Naive thymus-derived CD4-positive, alpha-beta T cell (primary cell): ENCODE data around the gene CST6. TPM values are rescaled to one million over a fixed set of nuclear protein-coding genes. Genes with fewer than 3 reads are reported as not detected.

Source experiments
- ATAC-seq: fragments of 150-1000 bp; cut with Tn5 transposase; 2 replicates; pipeline ENCODE4 v1.10.0; 2021; ENCODE audit warnings: mild to moderate bottlenecking, moderate library complexity
- CTCF ChIA-PET: fragments of 350-600 bp; sonication (Branson Sonifier 250); formaldehyde crosslinking; loops from one replicate; lab custom pipeline; 2021; ENCODE audit warnings: antibody characterized with exemption; lab: Charles Lee
- POLR2A ChIA-PET: fragments of 350-600 bp; sonication (Branson Sonifier 250); formaldehyde crosslinking; loops from one replicate; lab custom pipeline; 2021; ENCODE audit warnings: antibody characterized with exemption, inconsistent platforms; lab: Charles Lee
- DNase-seq, 9 donors: peaks; one replicate each; pipeline versions ENCODE4 v3.0.0 to v3.0.0-alpha.2; 2020 to 2022; ENCODE audit warnings: mixed read lengths in 1 of 9
- H3K27ac ChIP-seq: one replicate; pipeline ENCODE4 v1.7.0; 2013; ENCODE audit warnings: mild to moderate bottlenecking, low read depth, low read length, moderate library complexity
- H3K27me3 ChIP-seq, 2 donors: one replicate each; pipeline ENCODE4 v1.7.0; 2013; ENCODE audit warnings: low read length in 2 of 2, mild to moderate bottlenecking in 2 of 2, moderate library complexity in 2 of 2; ENCODE audit not compliant: control insufficient read depth in 2 of 2, insufficient read depth in 2 of 2
- H3K36me3 ChIP-seq, 3 experiments: 1 replicate in 2 of 3; 2 replicates in 1 of 3; pipeline ENCODE4 v1.7.0; 2013; ENCODE audit warnings: low read length in 3 of 3, mild to moderate bottlenecking in 3 of 3, moderate library complexity in 1 of 3; ENCODE audit not compliant: insufficient read depth in 3 of 3, control insufficient read depth in 2 of 3
- H3K4me1 ChIP-seq, 2 donors: one replicate each; pipeline ENCODE4 v1.7.0; 2013; ENCODE audit warnings: low read length in 2 of 2, mild to moderate bottlenecking in 2 of 2, moderate library complexity in 1 of 2; ENCODE audit not compliant: control insufficient read depth in 2 of 2, insufficient read depth in 2 of 2
- H3K4me3 ChIP-seq: 2 replicates; pipeline ENCODE4 v1.7.0; 2013; ENCODE audit warnings: mild to moderate bottlenecking, low read length
- H3K9me3 ChIP-seq, 3 experiments: 1 replicate in 2 of 3; 2 replicates in 1 of 3; pipeline ENCODE4 v1.7.0; 2013; ENCODE audit warnings: low read length in 3 of 3; ENCODE audit not compliant: control insufficient read depth in 2 of 3
- H3K27ac Mint-ChIP-seq, 9 donors: one replicate each; pipeline ENCODE4 v1.8.0; 2020 to 2022; ENCODE audit warnings: mixed read lengths in 9 of 9, mild to moderate bottlenecking in 8 of 9, moderate library complexity in 5 of 9, inconsistent platforms in 2 of 9
- H3K27me3 Mint-ChIP-seq, 5 donors: one replicate each; pipeline ENCODE4 v1.8.0; 2021 to 2022; ENCODE audit warnings: mixed read lengths in 5 of 5, mild to moderate bottlenecking in 1 of 5
- H3K36me3 Mint-ChIP-seq, 5 donors: one replicate each; pipeline ENCODE4 v1.8.0; 2020 to 2022; ENCODE audit warnings: mixed read lengths in 5 of 5, mild to moderate bottlenecking in 3 of 5, inconsistent platforms in 1 of 5
- H3K4me1 Mint-ChIP-seq, 7 donors: one replicate each; pipeline ENCODE4 v1.8.0; 2020 to 2022; ENCODE audit warnings: mixed read lengths in 7 of 7, mild to moderate bottlenecking in 3 of 7, inconsistent platforms in 1 of 7
- H3K4me3 Mint-ChIP-seq, 10 donors: one replicate each; pipeline ENCODE4 v1.8.0; 2020 to 2022; ENCODE audit warnings: mild to moderate bottlenecking in 10 of 10, mixed read lengths in 10 of 10, moderate library complexity in 6 of 10, inconsistent platforms in 2 of 10
- H3K9me3 Mint-ChIP-seq, 11 donors: one replicate each; pipeline ENCODE4 v1.8.0; 2020 to 2022; ENCODE audit warnings: mixed read lengths in 11 of 11, mild to moderate bottlenecking in 4 of 11, inconsistent platforms in 1 of 11, moderate library complexity in 1 of 11
- intact Hi-C, 2 donors: fragments of 100-400 bp; cut with micrococcal nuclease; formaldehyde crosslinking; loops; one replicate each; pipeline ENCODE4 v1.15.1; 2023
- polyA plus RNA-seq, 2 donors: library from polyadenylated mRNA; unstranded; fragments of 300-500 nt; fragmentation: Illumina TruSeq; gene quantifications; one replicate each; pipeline ENCODE4 v1.2.3, GENCODE V29; 2021
- total RNA-seq, 6 experiments: library from RNA in 5 of 6; stranded (reverse) in 5 of 6; gene quantifications; 1 replicate in 5 of 6; 2 replicates in 1 of 6; pipeline ENCODE4 v1.2.3 and lab custom pipeline; 2021 to 2026

CST6 gene
- total and polyA plus RNA-seq, 7 experiments from 2014 or later, result 0.42 TPM; not detected in 6

DNA sequence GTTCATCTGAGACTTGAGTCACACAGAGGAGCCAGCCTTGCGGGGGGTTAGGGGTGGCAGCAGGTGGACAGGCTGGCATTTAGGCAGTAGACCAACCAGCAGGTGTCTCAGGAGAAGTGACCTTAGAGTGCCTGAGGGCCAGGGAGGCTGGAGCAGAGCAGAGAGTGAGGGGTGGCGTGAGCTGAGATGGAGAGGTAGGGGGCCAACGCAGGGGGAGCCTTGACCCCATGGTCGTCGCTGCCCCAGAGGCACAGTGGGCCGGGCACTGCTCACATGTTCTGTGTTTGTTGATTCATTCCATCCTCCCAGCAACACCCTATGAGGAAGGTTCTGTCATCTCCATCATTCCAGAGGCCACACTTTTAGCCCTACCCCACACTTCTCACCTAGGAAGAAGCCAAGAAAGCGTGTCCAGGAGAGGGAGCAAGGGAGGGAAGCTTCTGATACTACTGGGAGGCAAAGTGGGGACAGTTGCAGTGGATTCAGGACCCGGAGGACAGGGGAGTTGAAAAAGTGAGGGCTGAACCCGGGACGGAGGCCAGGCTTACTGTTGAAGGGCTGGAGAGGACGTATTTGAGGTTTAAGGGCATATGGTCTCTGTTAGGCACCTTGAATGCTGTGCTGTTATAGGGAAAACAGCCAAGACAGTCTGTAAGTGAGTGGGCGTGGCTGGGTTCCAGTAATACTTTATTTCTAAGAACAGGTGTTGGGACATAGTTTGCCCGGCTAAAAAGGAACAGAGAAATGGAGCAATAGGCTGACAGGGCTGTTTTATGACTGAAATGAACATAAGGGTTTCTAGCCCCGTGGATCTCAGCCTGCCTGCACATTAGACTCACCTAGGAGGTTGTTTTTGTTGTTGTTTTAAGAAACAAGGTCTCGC, 43.0 kb upstream of the CST6 start:
- no peaks in the 10 kb centered on the region for H3K9me3 Mint-ChIP-seq

DNA sequence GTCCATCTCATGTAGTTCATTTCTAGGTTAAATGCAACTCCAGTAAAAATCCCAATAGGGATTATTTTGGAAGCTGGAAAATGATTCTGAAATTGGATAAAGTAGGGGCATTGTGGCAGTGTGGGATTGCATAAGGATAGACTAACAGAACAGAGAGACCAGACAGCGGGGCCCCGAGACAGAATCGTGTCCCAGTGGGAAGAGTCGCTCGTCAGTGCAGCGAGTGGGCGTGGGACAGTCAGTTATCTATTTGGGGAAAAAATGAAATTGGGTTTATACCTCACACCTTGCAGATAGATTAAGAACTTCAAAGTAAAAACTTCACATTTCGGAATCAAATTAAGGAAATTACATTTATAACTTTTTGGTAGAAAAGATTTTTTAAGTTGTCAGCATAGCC, 39.7 kb upstream of the CST6 start:
- peak overlapping the region in 4 of 9 donors; percentile 26 to 54 (median 48) for H3K27ac Mint-ChIP-seq
- peaks cover 4 to 30% (median 15%) of the 10 kb centered on the region in 7 donors for H3K4me1 Mint-ChIP-seq
- H3K27ac ChIP-seq, result no peak overlapping the region
- H3K27me3 ChIP-seq, result no peaks in the 10 kb centered on the region
- peaks cover 6 to 72% (median 15%) of the 10 kb centered on the region in 3 experiments for H3K36me3 ChIP-seq
- ATAC-seq (no peak), DNase-seq (no peak)
- H3K4me1 ChIP-seq, result no peaks in the 10 kb centered on the region
- peaks cover 19 to 41% (median 26%) of the 10 kb centered on the region in 5 donors for H3K36me3 Mint-ChIP-seq
- H3K9me3 Mint-ChIP-seq, result no peaks in the 10 kb centered on the region
- intact Hi-C loops, result no loop called here
- H3K4me3 ChIP-seq, result no peak overlapping the region
- H3K27me3 Mint-ChIP-seq, result no peaks in the 10 kb centered on the region
- ChIA-PET POLR2A (no interaction called here), CTCF (interaction anchor here (1.8 kb wide), 1 partner anchor 82 kb away, joined by 5 read pairs; the partner anchor contains the start of gene CCDC85B)
- H3K4me3 Mint-ChIP-seq, result no peak overlapping the region
- H3K9me3 ChIP-seq, result no peaks in the 10 kb centered on the region

More for the DNA sequence above, 43.0 kb upstream of the CST6 start:
- intact Hi-C loops, result no loop called here
- ATAC-seq (no peak), DNase-seq (no peak)
- H3K4me3 ChIP-seq, result no peak overlapping the region
- POLR2A ChIA-PET, result no interaction called here
- no peaks in the 10 kb centered on the region for H3K27me3 ChIP-seq
- H3K27ac ChIP-seq, result no peak overlapping the region
- peaks cover 31 to 89% (median 35%) of the 10 kb centered on the region in 3 experiments for H3K36me3 ChIP-seq
- peaks cover 5 to 6% of the 10 kb centered on the region in 2 donors for H3K4me1 ChIP-seq
- CTCF ChIA-PET, result no interaction called here
- no peaks in the 10 kb centered on the region for H3K9me3 ChIP-seq
- Mint-ChIP-seq H3K4me3 (peak overlapping the region in 1 of 10 donors; percentile 34), H3K27me3 (no peaks in the 10 kb centered on the region), H3K36me3 (peaks cover 15 to 46% (median 29%) of the 10 kb centered on the region in 5 donors), H3K27ac (peak overlapping the region in 2 of 9 donors; percentile 60 to 65), H3K4me1 (peaks cover 13 to 36% (median 18%) of the 10 kb centered on the region in 7 donors)

- ATAC-seq, result no peak
- no peak overlapping the region for H3K4me3 Mint-ChIP-seq
- CTCF ChIA-PET, result interaction anchor here (0.6 kb wide), 1 partner anchor 89 kb away, joined by 3 read pairs; no protein-coding TSS in a partner anchor
- Histone ChIP-seq H3K36me3 (peaks cover 3 to 72% (median 8%) of the 10 kb centered on the region in 3 experiments), H3K27me3 (no peaks in the 10 kb centered on the region), H3K4me1 (no peaks in the 10 kb centered on the region), H3K4me3 (no peak overlapping the region), H3K27ac (no peak overlapping the region), H3K9me3 (no peaks in the 10 kb centered on the region)
- H3K27me3 Mint-ChIP-seq, result no peaks in the 10 kb centered on the region
- peaks cover 15 to 39% (median 22%) of the 10 kb centered on the region in 5 donors for H3K36me3 Mint-ChIP-seq
- H3K27ac Mint-ChIP-seq, result peak overlapping the region in 2 of 9 donors; percentile 31 to 46
- DNase-seq, result no peak
- intact Hi-C loops, result no loop called here
- no peaks in the 10 kb centered on the region for H3K9me3 Mint-ChIP-seq
- H3K4me1 Mint-ChIP-seq, result peaks cover 4 to 24% (median 12%) of the 10 kb centered on the region in 7 donors
- POLR2A ChIA-PET, result no interaction called here
These were observed 38.2 kb upstream of the CST6 start for GRCh38 chr11:65973439-65974110.

DNA sequence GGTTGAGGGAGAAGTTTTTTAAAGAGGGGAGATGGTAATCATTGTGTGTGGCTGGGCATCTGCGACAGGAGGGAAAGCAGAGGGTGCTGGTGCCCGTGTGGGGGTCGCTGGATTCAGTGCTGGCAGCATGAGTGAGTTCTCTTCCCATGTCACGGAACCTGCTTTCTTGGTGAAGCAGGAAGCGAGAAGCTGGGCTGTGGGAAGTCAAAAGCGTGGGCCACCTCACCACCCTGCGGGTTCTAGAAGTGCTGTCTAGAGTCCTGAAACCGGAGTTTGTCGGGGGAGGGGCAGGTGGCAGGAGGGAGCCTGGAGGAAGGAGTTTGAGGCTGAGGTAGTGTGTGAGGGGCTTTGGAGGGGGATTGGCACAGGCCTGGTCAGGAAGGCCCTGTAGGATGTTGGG, 36.0 kb upstream of the CST6 start:
- no peak for ATAC-seq
- no peak overlapping the region for H3K4me3 Mint-ChIP-seq

GRCh38 chr11:65976216-65977176, 35.3 kb upstream of the CST6 start:
- no peak for ATAC-seq
- Histone ChIP-seq H3K4me1 (no peaks in the 10 kb centered on the region), H3K27me3 (no peaks in the 10 kb centered on the region), H3K27ac (no peak overlapping the region), H3K9me3 (no peaks in the 10 kb centered on the region), H3K4me3 (no peak overlapping the region), H3K36me3 (peaks cover 0 to 63% (median 0%) of the 10 kb centered on the region in 3 experiments)
- intact Hi-C loops, result no loop called here
- POLR2A ChIA-PET, result interaction anchor here (0.5 to 1.4 kb wide), 2 partner anchors 19 to 1640 kb away, joined by 3 read pairs; no protein-coding TSS in a partner anchor
- peaks cover 0 to 12% (median 4%) of the 10 kb centered on the region in 7 donors for H3K4me1 Mint-ChIP-seq
- H3K4me3 Mint-ChIP-seq, result no peak overlapping the region
- no peak for DNase-seq
- H3K9me3 Mint-ChIP-seq, result no peaks in the 10 kb centered on the region
- no peaks in the 10 kb centered on the region for H3K27me3 Mint-ChIP-seq
- peak overlapping the region in 4 of 9 donors; percentile 61 to 78 (median 70) for H3K27ac Mint-ChIP-seq
- peaks cover 11 to 34% (median 15%) of the 10 kb centered on the region in 5 donors for H3K36me3 Mint-ChIP-seq
- CTCF ChIA-PET, result no interaction called here

More for the DNA sequence above, 36.0 kb upstream of the CST6 start:
- Mint-ChIP-seq H3K27me3 (no peaks in the 10 kb centered on the region), H3K4me1 (peaks cover 0 to 12% (median 4%) of the 10 kb centered on the region in 7 donors), H3K36me3 (peaks cover 11 to 34% (median 15%) of the 10 kb centered on the region in 5 donors), H3K27ac (peak overlapping the region in 4 of 9 donors; percentile 41 to 78 (median 68)), H3K9me3 (no peaks in the 10 kb centered on the region)
- Histone ChIP-seq H3K4me3 (no peak overlapping the region), H3K4me1 (no peaks in the 10 kb centered on the region), H3K27me3 (no peaks in the 10 kb centered on the region), H3K36me3 (peaks cover 0 to 63% (median 0%) of the 10 kb centered on the region in 3 experiments), H3K9me3 (no peaks in the 10 kb centered on the region), H3K27ac (no peak overlapping the region)
- POLR2A ChIA-PET, result interaction anchor here (1.4 kb wide), 1 partner anchor 19 kb away, joined by 3 read pairs; no protein-coding TSS in a partner anchor
- CTCF ChIA-PET, result no interaction called here
- DNase-seq, result no peak
- intact Hi-C loops, result no loop called here
